NCI-H1694 (cell line): ENCODE data around the gene RSAD1.
A peak's percentile ranks its signal among the peaks of the same experiment; 100 is the strongest.
"Not testable (repeated sequence)": the region's sequence is repeated elsewhere in the genome, so short reads cannot be mapped to it uniquely, and the experiment has no call there.

Source experiments
- DNase-seq: peaks from one replicate; lab custom pipeline; 2025; lab: John Stamatoyannopoulos, UW

RSAD1 gene

GRCh38 chr17:50472761-50473161 lies 5.9 kb upstream of the RSAD1 start:
- DNase-seq = not testable (repeated sequence)

- DNase-seq = no peak
Measured at GRCh38 chr17:50473901-50474300, 4.8 kb upstream of the RSAD1 start.

- DNase-seq = no peak
Measured at GRCh38 chr17:50474523-50474922, 4.1 kb upstream of the RSAD1 start.

- DNase-seq = no peak
Measured at GRCh38 chr17:50475362-50475761, 3.3 kb upstream of the RSAD1 start.

GRCh38 chr17:50475775-50476544 lies 2.7 kb upstream of the RSAD1 start:
- DNase-seq = not testable (repeated sequence)

GRCh38 chr17:50476545-50477315 lies 1.9 kb upstream of the RSAD1 start:
- DNase-seq = no peak

GRCh38 chr17:50477976-50478375 lies 684 bp upstream of the RSAD1 start:
- no peak for DNase-seq

GRCh38 chr17:50479522-50480141 lies 972 bp downstream of the RSAD1 start:
- peak; percentile 64 for DNase-seq

GRCh38 chr17:50480142-50480764 lies 1.6 kb downstream of the RSAD1 start:
- no peak for DNase-seq

GRCh38 chr17:50480854-50481490 lies 2.3 kb downstream of the RSAD1 start:
- DNase-seq = no peak

- no peak for DNase-seq
Measured at GRCh38 chr17:50481648-50482047, 3.0 kb downstream of the RSAD1 start.

GRCh38 chr17:50482110-50482509 lies 3.5 kb downstream of the RSAD1 start:
- DNase-seq = no peak

GRCh38 chr17:50482516-50482915 lies 3.9 kb downstream of the RSAD1 start:
- DNase-seq = peak; percentile 23

- DNase-seq = no peak
Measured at GRCh38 chr17:50483266-50483665, 4.6 kb downstream of the RSAD1 start.

GRCh38 chr17:50484386-50485155 lies 5.9 kb downstream of the RSAD1 start:
- no peak for DNase-seq

- no peak for DNase-seq
Measured at GRCh38 chr17:50487213-50488096, 8.8 kb downstream of the RSAD1 start.

GRCh38 chr17:50488880-50489279 lies 10.2 kb downstream of the RSAD1 start:
- DNase-seq = no peak

GRCh38 chr17:50491505-50491904 lies 12.8 kb downstream of the RSAD1 start:
- DNase-seq = no peak

GRCh38 chr17:50492214-50492613 lies 13.6 kb downstream of the RSAD1 start:
- DNase-seq = no peak

- DNase-seq = no peak
Measured at GRCh38 chr17:50493744-50494143, 15.1 kb downstream of the RSAD1 start.
